Measurements from ENCODE around the gene BTBD1.

The BTBD1 gene

GRCh38 chr15:82979726-82980125 lies 87.3 kb downstream of the BTBD1 start:
- ChIA-PET POLR2A (no interaction called here), CTCF (no interaction called here)
- DNase-seq (ENCODE audit: low read depth, low spot score) = no peak
- no peak overlapping the region for H3K4me3 ChIP-seq (ENCODE audit: low read depth, low read length)
- no peak for TF ChIP-seq CTCF (IDR thresholded peaks at IDR 0.05; ENCODE audit: insufficient read depth, low read length, missing control alignments)

GRCh38 chr15:82978438-82978837 lies 88.6 kb downstream of the BTBD1 start:
- DNase-seq (ENCODE audit: low read depth, low spot score) = no peak
- CTCF ChIA-PET = no interaction called here
- no peak overlapping the region for H3K4me3 ChIP-seq (ENCODE audit: low read depth, low read length)
- POLR2A ChIA-PET = no interaction called here
- TF ChIP-seq CTCF (IDR thresholded peaks at IDR 0.05; ENCODE audit: insufficient read depth, low read length, missing control alignments) = no peak

GRCh38 chr15:82977076-82977475 lies 90.0 kb downstream of the BTBD1 start:
- POLR2A ChIA-PET = no interaction called here
- no peak overlapping the region for H3K4me3 ChIP-seq (ENCODE audit: low read depth, low read length)
- no peak for DNase-seq (ENCODE audit: low read depth, low spot score)
- CTCF ChIA-PET = no interaction called here
- no peak for TF ChIP-seq CTCF (IDR thresholded peaks at IDR 0.05; ENCODE audit: insufficient read depth, low read length, missing control alignments)

GRCh38 chr15:82972990-82973389 lies 94.1 kb downstream of the BTBD1 start:
- TF ChIP-seq CTCF (IDR thresholded peaks at IDR 0.05; ENCODE audit: insufficient read depth, low read length, missing control alignments) = no peak
- POLR2A ChIA-PET = no interaction called here
- CTCF ChIA-PET = interaction anchor here (1.4 kb wide), 1 partner anchor 27 kb away, joined by 5 read pairs; no protein-coding TSS in a partner anchor
- no peak overlapping the region for H3K4me3 ChIP-seq (ENCODE audit: low read depth, low read length)
- DNase-seq (ENCODE audit: low read depth, low spot score) = no peak

GRCh38 chr15:82971218-82971984 lies 95.7 kb downstream of the BTBD1 start:
- no peak for DNase-seq (ENCODE audit: low read depth, low spot score)
- POLR2A ChIA-PET = no interaction called here
- no peak for TF ChIP-seq CTCF (IDR thresholded peaks at IDR 0.05; ENCODE audit: insufficient read depth, low read length, missing control alignments)
- CTCF ChIA-PET = interaction anchor here (1.2 kb wide), 1 partner anchor 16 kb away, joined by 3 read pairs; no protein-coding TSS in a partner anchor
- no peak overlapping the region for H3K4me3 ChIP-seq (ENCODE audit: low read depth, low read length)

- no peak overlapping the region for H3K4me3 ChIP-seq (ENCODE audit: low read depth, low read length)
- ChIA-PET POLR2A (no interaction called here), CTCF (no interaction called here)
- TF ChIP-seq CTCF (IDR thresholded peaks at IDR 0.05; ENCODE audit: insufficient read depth, low read length, missing control alignments) = no peak
- no peak for DNase-seq (ENCODE audit: low read depth, low spot score)
Measured at GRCh38 chr15:82970696-82971095, 96.4 kb downstream of the BTBD1 start.

Data from AG04449 (cell line).